Natural killer cell (primary cell): ENCODE data around the gene CYB5R3. TPM values are rescaled to one million over a fixed set of nuclear protein-coding genes. Genes with fewer than 3 reads are reported as not detected.

Experiments used
- ATAC-seq, 3 donors: fragments of 150-1000 bp in 2 of 3; fragments of 200-7000 bp in 1 of 3; cut with Tn5 transposase; 1 replicate in 1 of 3; 2 replicates in 2 of 3; pipeline ENCODE4 v1.10.0; 2021; ENCODE audit warnings: mild to moderate bottlenecking in 2 of 3, moderate library complexity in 2 of 3
- DNase-seq, 2 donors: peaks; one replicate each; pipeline versions ENCODE4 v3.0.0 to v3.0.0-alpha.2; 2013 to 2021; ENCODE audit warnings: mixed read lengths in 1 of 2
- H3K27ac ChIP-seq: one replicate; pipeline ENCODE4 v1.5.1; 2013; ENCODE audit warnings: mild to moderate bottlenecking, low read length
- H3K27me3 ChIP-seq: one replicate; pipeline ENCODE4 v1.6.1; 2013; ENCODE audit warnings: low read length; ENCODE audit not compliant: control insufficient read depth, insufficient read depth
- H3K36me3 ChIP-seq: one replicate; pipeline ENCODE4 v1.6.1; 2013; ENCODE audit warnings: low read length; ENCODE audit not compliant: control insufficient read depth, insufficient read depth
- H3K4me1 ChIP-seq: one replicate; pipeline ENCODE4 v1.6.1; 2013; ENCODE audit warnings: low read length; ENCODE audit not compliant: control insufficient read depth, insufficient read depth
- H3K4me3 ChIP-seq: one replicate; pipeline ENCODE4 v1.5.1; 2013; ENCODE audit warnings: low read length
- H3K9me3 ChIP-seq: one replicate; pipeline ENCODE4 v1.6.1; 2013; ENCODE audit warnings: low read length; ENCODE audit not compliant: control insufficient read depth, insufficient read depth
- H3K27ac Mint-ChIP-seq, 2 donors: one replicate each; pipeline ENCODE4 v1.8.0; 2022; ENCODE audit warnings: mild to moderate bottlenecking in 2 of 2, mixed read lengths in 2 of 2, moderate library complexity in 1 of 2
- H3K27me3 Mint-ChIP-seq, 2 donors: one replicate each; pipeline ENCODE4 v1.8.0; 2022; ENCODE audit warnings: low read depth in 2 of 2, mixed read lengths in 2 of 2
- H3K36me3 Mint-ChIP-seq: one replicate; pipeline ENCODE4 v1.8.0; 2022; ENCODE audit warnings: mixed read lengths
- H3K4me1 Mint-ChIP-seq, 2 donors: one replicate each; pipeline ENCODE4 v1.8.0; 2022; ENCODE audit warnings: mixed read lengths in 2 of 2
- H3K4me3 Mint-ChIP-seq: one replicate; pipeline ENCODE4 v1.8.0; 2022; ENCODE audit warnings: mild to moderate bottlenecking, moderate library complexity, mixed read lengths
- H3K9me3 Mint-ChIP-seq, 2 donors: one replicate each; pipeline ENCODE4 v1.8.0; 2022; ENCODE audit warnings: mixed read lengths in 2 of 2
- CTCF ChIP-seq: fragments of 200-600 bp; IDR thresholded peaks from one replicate; pipeline ENCODE4 v1.8.0; 2022; ENCODE audit warnings: antibody characterized with exemption
- WGBS: methylation state at CpG from one replicate; pipeline ENCODE4 v1.1.7; 2013; ENCODE audit warnings: missing lambda C conversion rate; ENCODE audit not compliant: insufficient coverage; 5-methylcytosine and 5-hydroxymethylcytosine counted together
- intact Hi-C: fragments of 100-400 bp; cut with micrococcal nuclease; formaldehyde crosslinking; loops from one replicate; pipeline ENCODE4 v1.14.2; 2022
- total RNA-seq, 4 donors: library from RNA; stranded (reverse); fragments of 120-200 nt in 1 of 4; gene quantifications; one replicate each; pipeline versions ENCODE4 v1.2.3 to v1.2.4, GENCODE V29; 2013 to 2022

Gene CYB5R3
- total RNA-seq, 3 donors from 2014 or later (not counting 1 experiment from before 2014, with no cell fraction given): 55.7 to 72.6 (median 68.0) TPM

- H3K4me3 Mint-ChIP-seq: no peak overlapping the region
- no peaks in the 10 kb centered on the region for H3K9me3 ChIP-seq
- peaks cover 10% of the 10 kb centered on the region for H3K4me1 ChIP-seq
- H3K4me1 Mint-ChIP-seq: no peaks in the 10 kb centered on the region
- no peaks in the 10 kb centered on the region for H3K36me3 Mint-ChIP-seq
- no peaks in the 10 kb centered on the region for H3K9me3 Mint-ChIP-seq
- ATAC-seq: no peak
- no peak overlapping the region for H3K4me3 ChIP-seq
- H3K27me3 Mint-ChIP-seq: no peaks in the 10 kb centered on the region
- WGBS: 98% methylated on average over 9 of the region's 9 CpGs
- peaks cover 66% of the 10 kb centered on the region for H3K36me3 ChIP-seq
- H3K27ac ChIP-seq: no peak overlapping the region
- H3K27ac Mint-ChIP-seq: no peak overlapping the region
- H3K27me3 ChIP-seq: no peaks in the 10 kb centered on the region
- DNase-seq: no peak
- TF ChIP-seq CTCF: no peak
- intact Hi-C loops: no loop called here
Observed at GRCh38 chr22:42627981-42628380, 21.2 kb downstream of the CYB5R3 start.

GRCh38 chr22:42626951-42627625 lies 22.1 kb downstream of the CYB5R3 start:
- TF ChIP-seq CTCF: no peak
- H3K9me3 Mint-ChIP-seq: no peaks in the 10 kb centered on the region
- H3K4me3 Mint-ChIP-seq: no peak overlapping the region
- no peak overlapping the region for H3K27ac Mint-ChIP-seq
- Histone ChIP-seq H3K4me3 (no peak overlapping the region), H3K4me1 (peaks cover 10% of the 10 kb centered on the region), H3K27me3 (no peaks in the 10 kb centered on the region), H3K27ac (no peak overlapping the region), H3K9me3 (no peaks in the 10 kb centered on the region), H3K36me3 (peaks cover 61% of the 10 kb centered on the region)
- ATAC-seq (no peak), DNase-seq (no peak)
- intact Hi-C loops: no loop called here
- H3K4me1 Mint-ChIP-seq: no peaks in the 10 kb centered on the region
- 97% methylated on average over 23 of the region's 25 CpGs for WGBS
- no peaks in the 10 kb centered on the region for H3K27me3 Mint-ChIP-seq
- no peaks in the 10 kb centered on the region for H3K36me3 Mint-ChIP-seq

GRCh38 chr22:42626431-42626830 lies 22.8 kb downstream of the CYB5R3 start:
- Mint-ChIP-seq H3K4me1 (peaks cover 2 to 4% of the 10 kb centered on the region in 2 donors), H3K27ac (no peak overlapping the region), H3K27me3 (no peaks in the 10 kb centered on the region), H3K36me3 (no peaks in the 10 kb centered on the region), H3K4me3 (no peak overlapping the region), H3K9me3 (no peaks in the 10 kb centered on the region)
- ATAC-seq (no peak), DNase-seq (no peak)
- TF ChIP-seq CTCF: no peak
- peaks cover 56% of the 10 kb centered on the region for H3K36me3 ChIP-seq
- no peak overlapping the region for H3K27ac ChIP-seq
- no peaks in the 10 kb centered on the region for H3K27me3 ChIP-seq
- 94% methylated on average over 6 of the region's 7 CpGs for WGBS
- H3K9me3 ChIP-seq: no peaks in the 10 kb centered on the region
- H3K4me1 ChIP-seq: peaks cover 10% of the 10 kb centered on the region
- H3K4me3 ChIP-seq: no peak overlapping the region
- intact Hi-C loops: no loop called here

- Histone ChIP-seq H3K4me1 (peaks cover 10% of the 10 kb centered on the region), H3K4me3 (no peak overlapping the region), H3K27ac (no peak overlapping the region), H3K9me3 (no peaks in the 10 kb centered on the region), H3K36me3 (peaks cover 50% of the 10 kb centered on the region), H3K27me3 (no peaks in the 10 kb centered on the region)
- Mint-ChIP-seq H3K27ac (no peak overlapping the region), H3K4me3 (no peak overlapping the region), H3K9me3 (no peaks in the 10 kb centered on the region), H3K27me3 (no peaks in the 10 kb centered on the region), H3K36me3 (no peaks in the 10 kb centered on the region), H3K4me1 (peaks cover 5 to 7% of the 10 kb centered on the region in 2 donors)
- 90% methylated on average over 15 of the region's 15 CpGs for WGBS
- TF ChIP-seq CTCF: no peak
- no peak for DNase-seq
- no peak for ATAC-seq
- intact Hi-C loops: no loop called here
Observed at GRCh38 chr22:42625416-42625815, 23.8 kb downstream of the CYB5R3 start.
